Hematopoietic multipotent progenitor cell treated with erythropoietin and hydrocortisone succinate and interleukin-3 and kit ligand, for 6 days (in vitro differentiated cells): ENCODE measurements around the gene CTDSPL2.
A peak's percentile ranks its signal among the peaks of the same experiment; 100 is the strongest.
"Not testable (repeated sequence)": the region's sequence is repeated elsewhere in the genome, so short reads cannot be mapped to it uniquely, and the experiment has no call there.

Source experiments
- DNase-seq: peaks from one replicate; pipeline ENCODE4 v3.0.0-alpha.2; 2015

CTDSPL2 gene

DNA sequence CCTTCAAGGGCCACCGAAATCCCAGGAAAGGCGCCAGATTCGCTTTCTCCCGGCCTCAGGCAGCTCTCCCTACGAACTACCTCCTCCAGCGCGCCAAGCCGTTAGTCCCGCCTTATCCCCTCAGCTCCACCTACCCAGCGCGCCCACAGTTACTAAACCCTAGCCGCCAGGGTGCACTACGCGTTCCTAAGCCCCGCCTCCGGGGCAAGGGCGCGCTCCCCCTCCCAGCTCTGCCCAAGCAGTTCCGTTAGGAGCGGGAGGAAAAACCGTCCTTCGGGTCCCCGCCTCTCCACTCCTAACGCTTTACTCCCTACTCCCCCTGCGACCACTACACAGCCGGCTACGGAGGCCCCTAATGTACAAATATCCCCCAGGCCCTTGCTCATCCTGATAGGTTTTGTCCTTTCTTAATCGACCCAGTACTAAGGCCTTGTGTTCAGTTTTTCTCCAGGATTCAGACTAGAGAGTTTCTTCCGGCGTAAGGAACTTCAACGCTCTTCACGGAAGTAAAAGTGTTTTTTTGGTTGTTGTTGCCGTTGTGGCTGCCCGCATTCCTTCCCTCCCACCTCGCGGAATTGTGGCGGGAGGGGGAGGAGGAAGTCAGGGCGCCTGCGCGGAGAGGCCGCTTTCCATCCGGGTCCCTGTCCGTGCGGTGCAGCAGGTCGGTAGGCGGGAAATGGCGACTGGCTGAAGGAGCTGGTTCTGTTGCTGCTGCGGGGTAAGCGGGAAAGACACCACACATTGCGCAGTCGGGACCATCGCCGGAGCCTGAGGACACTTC lies at the start of gene CTDSPL2:
CTDSPL2 (plus strand) TSS at position 655 of the 781 bp plus-strand sequence. CDS start 31,386 bp downstream, outside the sequence.
- peak; percentile 99 for DNase-seq

DNA sequence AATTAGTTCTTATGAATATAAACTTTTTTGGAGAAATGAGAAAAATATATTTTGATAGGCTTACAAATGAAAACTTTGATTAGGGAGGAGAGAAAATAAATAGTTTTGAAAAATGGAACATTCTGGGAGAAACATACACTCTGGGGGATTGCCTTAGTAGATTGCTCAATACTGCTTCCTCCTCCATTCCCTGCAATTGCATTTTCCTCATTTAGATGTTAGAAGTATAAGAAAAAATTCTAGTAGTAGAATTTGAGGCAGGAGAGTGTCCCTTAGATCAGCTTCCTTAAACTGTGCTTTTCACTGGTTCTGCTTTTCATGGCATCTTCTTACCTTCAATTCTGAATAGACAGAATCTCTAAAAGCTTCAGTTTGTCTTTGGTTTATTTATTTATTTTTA lies 46.2 kb upstream of the CTDSPL2 start:
- DNase-seq, result no peak

DNA sequence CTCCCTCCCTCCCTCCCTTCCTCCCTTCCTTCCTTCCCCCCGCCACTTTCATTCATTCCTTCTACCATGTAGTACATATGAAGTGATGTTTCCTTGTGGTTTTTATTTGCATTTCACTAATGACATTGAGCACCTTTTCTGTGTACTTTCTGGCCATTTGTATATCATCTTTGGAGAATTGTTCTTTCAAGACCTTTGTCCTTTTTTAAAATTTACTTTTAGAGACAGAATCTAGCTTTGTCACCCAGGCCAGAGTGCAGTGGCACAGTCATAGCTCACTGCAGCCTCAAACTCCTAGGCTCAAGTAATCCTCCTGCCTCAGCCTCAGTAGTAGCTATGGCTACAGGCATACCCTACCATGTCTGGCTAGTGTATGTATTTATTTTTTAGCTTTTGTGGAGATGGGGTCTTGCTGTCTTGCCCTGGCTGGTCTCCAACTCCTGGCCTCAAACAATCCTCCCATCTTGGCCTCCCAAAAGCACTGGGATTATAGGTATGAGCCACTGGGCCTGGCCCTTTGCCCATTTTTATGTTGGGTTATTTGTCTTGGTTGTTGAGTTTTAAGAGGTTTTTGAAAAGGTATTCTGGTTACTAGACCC lies 42.0 kb upstream of the CTDSPL2 start:
- DNase-seq, result no peak

DNA sequence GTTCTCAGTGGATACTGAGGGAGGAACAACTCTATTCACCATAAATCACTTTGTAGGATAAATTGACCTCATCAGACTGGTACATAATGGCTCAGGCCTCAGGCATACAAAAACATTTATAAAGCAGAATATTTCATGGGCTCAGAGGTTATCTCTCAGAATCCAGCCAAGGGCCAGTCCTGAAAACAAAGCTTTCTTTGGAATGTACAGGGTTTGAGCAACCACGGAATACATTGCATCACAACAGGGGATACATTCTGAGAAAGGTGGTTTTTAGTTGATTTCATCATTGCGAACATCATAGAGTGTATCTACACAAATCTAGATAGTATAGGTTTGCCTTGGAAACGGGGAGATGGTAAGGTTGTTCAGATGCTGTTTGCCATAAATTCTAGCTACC lies 33.4 kb upstream of the CTDSPL2 start:
- DNase-seq, result no peak

DNA sequence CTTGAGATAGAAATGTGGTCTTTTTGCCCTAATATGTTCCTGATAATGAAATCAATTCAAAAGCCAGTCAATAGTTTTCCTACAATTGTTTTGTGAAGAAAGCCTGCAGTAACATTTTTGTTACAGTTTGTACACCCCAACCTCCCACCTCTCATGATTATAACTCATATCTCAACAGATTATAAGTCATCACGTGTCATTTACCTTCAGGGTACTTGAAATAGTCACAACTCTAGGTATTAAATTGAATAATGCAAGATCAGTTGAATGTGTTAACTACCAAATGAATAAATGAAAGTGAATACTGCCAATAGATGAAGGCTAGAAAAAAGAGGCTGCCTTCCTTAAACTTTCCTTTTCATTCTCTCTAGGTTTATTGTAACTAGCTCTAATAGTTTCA lies 32.9 kb upstream of the CTDSPL2 start:
- no peak for DNase-seq

DNA sequence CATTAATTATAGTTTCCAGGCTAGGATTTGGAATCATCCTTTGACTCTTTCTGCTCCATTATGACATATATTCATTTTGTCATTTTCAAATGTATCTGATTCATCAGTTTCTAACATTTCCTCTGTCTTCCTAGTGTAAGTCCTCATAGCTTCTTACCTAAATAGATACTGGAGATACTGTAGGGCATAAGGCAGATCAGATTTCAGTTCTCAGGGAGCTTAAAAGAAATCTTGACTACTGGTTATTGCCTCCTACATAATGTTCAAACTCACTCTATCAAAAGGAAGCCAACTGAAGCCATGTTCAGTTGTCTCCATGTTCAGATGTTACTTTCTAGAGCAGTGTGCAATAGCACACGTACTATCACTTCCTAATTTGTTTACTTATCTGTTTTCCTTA lies 29.6 kb upstream of the CTDSPL2 start:
- DNase-seq, result no peak

DNA sequence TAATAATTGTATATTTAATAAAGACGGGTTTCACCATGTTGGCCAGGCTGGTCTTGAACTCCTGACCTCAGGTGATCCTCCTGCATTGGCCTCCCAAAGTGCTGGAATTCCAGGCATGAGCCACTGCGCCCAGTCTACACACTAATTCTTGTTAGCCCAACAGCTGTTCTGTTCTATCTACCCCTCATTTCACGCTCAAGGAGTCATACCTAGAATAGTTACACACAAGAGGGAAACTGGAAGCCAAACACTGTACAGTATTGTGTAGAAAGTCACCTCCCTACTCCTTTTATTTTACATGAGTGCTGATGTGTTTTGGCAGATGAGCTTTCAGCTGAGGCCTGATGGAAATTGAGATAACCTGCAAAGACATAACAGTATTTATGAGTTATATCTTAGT lies 13.4 kb upstream of the CTDSPL2 start:
- DNase-seq, result no peak

DNA sequence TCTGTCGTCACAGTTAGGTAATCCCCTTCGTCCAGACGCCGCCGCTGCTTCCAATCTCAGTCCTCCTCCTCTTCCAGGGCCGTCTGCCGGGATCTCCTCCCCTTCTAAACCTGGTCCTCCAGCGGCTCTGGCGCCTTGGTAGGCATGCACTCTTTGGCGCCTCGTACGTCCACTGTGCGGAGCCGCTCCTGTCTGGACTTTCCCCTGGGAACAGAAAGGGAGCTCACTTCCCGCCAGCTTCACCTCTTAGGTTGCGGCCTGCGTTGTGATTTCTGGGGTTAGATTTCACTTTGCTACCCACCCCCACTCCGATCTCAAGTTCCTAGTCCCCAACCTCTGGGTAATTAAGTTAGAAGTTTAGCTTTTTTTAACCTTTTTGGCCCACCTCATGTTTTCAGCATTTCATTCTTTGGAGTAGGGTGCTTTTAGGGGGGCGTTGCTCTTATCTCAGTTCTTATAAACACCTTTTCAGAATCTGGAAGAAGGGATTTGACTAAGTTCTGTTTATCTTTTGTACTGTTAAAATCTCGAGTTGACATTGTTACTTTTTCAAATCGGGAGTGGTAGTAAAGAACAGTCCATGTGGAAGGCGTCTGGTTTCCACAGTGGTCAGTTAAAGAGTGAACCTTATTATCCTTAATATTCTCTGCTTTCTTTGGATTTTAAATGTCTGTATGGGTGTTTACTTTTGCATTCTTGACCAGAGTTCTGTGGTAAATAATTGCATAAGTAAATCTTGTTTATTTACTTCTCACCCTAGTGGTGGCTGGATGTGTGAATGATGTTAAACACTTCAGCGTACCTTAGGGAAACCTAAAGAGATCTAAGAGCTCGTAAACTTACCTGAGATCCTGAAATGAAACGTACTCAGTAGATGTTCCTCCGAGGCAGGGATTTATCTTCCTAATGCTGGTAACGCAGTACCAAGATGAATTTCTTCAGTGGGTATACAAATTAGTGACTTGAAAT lies 611 bp downstream of the CTDSPL2 start:
- DNase-seq, result peak; percentile 39

DNA sequence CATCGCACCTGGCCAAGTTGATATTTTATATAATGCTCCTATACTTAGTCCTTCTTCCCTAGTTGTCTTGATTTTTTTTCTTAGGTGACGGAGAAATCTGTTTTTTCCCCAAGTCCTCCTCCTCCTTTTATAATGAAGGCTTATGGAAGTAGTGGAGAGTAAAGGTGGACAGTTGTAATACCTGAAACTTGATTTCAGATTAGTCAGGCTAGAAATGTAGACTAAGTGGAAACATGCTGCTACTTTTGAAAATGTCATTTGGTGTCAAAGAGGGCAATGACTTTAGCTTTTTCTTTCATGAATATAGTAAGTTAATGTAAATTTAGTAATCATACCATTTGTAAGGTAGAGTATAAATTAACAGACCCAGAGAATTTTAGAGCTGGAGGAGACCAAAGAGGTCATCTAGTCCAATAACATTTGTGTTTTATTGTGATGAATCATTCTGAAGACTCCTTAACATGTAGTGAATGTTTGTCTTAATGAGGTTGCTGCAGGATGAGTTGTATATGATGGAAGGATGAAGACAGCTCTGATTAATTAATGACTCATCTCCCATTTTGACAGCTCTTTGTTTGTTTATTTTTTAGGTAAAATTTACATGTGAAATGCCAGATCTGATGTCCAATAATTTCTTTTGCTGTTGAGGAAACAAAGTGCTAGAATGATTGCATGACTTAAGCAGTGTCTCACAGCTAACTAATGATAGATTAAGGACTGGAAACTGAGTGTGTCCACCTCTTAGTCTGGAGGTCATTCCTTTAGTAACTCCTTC lies 8.7 kb downstream of the CTDSPL2 start:
- DNase-seq, result no peak

DNA sequence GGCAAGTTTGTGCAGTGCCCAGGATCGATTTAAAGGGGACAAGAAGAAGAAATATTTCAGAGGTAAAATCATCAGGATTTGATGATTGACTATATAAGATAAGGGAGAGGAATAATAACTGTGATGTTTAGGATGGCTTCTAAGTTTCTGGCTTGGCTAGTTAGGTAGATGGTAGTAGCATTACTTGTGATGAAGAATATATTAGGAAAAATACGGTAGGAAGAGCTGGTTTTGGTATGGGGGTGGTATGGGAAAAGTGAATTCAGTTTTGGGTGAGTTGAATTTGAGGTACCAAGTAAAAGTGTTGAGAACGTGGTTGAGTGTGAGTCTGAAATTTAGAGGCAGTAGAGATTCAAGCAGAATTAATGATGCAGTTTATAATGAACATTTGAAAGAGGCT lies 11.0 kb downstream of the CTDSPL2 start:
- no peak for DNase-seq

DNA sequence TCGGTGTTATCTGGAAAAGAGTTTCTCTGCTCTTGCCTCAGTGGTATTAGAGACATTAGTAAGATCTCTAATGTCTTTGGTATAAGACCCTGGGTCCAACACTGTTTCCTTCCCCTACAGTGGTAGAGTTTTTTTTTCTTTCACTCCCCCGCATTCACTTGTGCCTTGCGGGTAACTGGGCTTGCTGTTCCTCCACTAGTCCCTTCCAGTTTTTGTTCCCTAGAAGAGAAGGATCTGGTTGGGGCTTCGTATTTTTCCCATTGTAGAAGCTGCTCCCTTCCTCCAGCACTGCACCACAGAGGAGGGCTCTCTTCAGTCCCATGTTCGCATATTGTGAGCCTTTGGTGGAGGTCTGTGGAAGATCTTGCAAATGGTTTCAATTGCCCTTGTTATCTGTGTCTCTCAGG lies 13.7 kb downstream of the CTDSPL2 start:
- DNase-seq, result peak; percentile 40

DNA sequence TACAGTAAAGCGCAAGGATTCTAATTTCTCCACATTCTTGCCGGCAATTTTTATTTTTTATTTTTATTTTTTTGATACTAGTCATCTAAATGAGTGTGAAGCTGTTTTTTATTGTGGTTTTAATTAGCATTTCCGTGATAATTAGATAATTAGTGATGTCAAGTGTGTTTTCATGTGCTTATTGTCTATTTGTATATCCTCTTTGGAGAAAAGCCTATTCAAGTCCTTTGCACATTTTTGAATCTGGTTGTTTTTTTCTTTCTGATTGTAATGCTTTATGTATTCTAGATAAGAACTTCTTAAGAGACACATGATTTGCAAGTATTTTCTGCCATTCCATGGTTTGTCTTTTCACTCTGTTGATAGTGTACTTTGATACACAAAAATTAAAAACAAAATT lies 16.1 kb downstream of the CTDSPL2 start:
- DNase-seq, result no peak

DNA sequence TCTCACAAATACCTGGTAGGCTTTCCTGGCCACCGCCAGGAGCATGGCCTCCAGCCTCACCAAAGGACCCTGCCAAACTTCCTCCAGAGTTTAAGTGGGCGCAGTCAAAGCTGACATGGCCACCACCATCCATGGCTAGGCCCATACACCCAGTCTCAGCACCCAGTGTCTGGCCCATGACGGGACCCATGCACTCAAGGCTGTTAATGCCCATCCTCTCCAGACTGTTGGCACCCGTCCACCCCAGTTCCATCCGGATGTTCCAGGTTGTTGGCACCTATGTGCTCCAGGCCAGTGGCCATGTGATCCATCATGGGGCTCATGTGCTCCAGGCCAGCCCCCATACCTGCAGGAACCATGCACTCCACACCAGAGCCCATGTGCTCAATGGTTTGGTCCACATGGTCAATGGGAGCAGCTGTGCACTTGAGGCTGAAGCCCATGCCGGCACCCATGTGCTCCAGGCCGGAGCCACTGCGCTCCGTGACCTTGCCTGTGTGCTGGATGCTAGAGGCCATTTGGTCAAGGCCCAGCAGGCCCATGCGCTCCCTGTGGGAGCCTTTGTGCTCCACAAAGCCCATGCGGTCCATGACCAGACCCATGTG lies 20.4 kb downstream of the CTDSPL2 start:
- no peak for DNase-seq

DNA sequence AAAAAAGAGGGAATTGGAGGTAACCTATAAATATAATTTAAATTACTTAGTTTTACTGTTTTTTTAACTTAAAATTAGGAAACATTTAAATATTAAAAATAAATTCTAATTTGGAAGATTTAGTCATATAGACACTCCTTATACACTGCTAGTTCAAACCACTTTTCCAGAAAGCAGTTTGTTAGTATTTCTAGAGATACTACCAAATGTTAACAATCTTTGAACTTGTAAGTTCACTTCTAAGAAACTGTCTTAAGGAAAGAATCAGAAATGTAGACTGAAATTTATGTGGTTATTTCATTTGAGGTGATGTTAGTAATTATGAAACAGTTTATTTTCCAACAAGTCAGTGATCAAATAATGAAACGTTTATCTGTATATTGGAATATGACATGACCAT lies 22.7 kb downstream of the CTDSPL2 start:
- no peak for DNase-seq

DNA sequence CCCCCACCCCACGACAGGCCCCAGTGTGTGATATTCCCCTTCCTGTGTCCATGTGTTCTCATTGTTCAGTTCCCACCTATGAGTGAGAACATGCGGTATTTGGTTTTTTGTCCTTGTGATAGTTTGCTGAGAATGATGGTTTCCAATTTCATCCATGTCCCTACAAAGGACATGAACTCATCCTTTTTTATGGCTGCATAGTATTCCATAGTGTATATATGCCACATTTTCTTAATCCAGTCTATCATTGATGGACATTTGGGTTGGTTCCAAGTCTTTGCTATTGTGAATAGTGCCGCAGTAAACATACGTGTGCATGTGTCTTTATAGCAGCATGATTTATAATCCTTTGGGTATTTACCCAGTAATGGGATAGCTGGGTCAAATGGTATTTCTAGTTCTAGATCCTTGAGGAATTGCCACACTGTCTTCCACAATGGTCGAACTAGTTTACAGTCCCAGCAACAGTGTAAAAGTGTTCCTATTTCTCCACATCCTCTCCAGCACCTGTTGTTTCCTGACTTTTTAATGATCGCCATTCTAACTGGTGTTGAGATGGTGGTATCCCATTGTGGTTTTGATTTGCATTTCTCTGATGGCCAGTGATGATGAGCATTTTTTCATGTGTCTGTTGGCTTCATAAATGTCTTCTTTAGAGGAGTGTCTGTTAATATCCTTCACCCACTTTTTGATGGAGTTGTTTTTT lies 26.3 kb downstream of the CTDSPL2 start:
- not testable (repeated sequence) for DNase-seq

DNA sequence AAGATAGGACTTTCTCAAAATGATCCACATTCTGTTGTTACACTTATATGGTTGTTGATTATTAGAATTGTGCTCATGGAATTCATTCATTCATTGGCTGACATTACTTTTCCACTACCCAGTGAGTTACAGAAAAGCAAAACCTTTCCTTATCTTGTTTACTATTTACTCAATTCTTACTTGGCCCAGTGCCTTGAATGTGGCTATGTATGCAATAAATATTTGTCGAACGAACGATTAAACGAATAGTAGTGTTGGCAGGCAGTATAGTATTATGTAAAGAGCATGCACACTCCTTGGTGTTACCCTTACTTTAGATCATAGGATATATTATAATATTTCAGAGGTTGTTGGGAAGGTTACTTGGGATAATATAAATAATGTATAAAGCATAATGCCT lies 31.0 kb downstream of the CTDSPL2 start:
- DNase-seq, result no peak

DNA sequence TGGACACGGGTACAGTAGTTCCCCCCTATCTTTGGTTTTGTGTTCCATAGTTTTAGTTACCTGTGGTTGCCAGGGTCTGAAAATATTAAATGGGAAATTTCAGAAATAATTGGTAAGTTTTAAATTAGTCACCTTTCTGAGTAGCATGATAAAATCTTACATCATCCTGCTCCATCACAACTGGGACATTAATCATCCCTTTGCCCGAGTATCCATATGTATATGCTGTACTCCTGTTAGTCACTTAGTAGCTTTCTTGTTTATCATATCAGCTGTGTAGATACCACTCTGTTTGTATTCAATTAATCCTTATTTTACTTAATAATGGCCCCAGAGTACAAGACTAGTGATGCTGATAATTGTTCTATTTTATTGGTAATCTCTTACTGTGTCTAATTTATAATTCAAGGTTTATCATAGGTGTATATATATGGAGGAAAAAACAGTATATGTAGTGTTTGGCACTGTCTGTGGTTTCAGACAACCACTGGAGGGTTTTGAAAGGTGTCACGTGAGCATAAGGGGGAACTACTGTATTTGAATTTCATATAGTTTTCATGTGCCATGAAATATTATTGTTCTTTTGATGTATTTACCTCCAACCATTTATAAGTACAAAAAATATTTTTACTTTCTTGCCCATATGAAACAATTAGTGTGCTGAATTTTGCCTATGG lies 41.4 kb downstream of the CTDSPL2 start:
- DNase-seq, result no peak

DNA sequence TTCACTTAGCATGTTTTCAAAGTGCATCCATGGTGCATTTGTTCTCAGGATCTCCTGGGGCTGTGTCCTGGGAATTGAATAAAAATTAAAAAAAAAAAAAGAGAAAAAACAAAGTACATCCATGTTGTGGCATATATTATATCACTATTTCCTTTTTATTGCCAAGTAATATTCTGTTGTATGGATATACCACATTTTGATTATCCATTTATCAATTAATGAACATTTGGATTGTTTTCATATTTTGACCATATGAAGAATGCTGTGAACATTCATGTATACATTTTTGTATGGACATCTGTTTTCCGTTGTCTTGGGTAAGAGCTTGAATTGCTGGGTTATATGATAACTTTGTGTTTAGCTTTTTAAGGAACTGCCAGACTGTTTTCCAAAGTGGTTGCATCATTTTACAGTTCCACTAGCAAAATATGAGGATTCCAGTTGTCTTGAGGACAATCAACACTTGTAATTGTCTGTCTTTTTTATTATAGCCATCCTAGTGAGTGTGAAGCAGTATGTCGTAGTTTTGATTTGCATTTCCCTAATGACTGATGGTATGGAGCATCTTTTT lies 44.5 kb downstream of the CTDSPL2 start:
- DNase-seq, result no peak

DNA sequence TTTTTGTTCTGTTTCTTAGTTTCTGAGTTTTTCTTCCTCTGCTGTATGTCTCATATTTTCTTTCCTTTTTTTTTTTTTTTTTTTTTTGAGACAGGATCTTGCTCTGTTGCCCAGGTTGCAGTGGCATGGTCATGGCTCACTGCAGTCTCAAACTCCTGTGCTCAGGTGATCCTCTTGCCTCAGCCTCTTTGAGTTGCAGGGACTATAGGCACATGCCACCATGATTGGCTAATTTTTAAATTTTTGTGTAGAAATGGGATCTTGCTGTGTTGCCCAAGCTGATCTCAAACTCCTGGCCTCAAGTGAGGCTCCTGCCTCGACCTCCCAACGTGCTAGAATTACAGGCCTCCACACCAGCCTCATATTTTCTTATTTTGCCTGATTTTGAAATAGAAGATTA lies 51.9 kb downstream of the CTDSPL2 start:
- no peak for DNase-seq

DNA sequence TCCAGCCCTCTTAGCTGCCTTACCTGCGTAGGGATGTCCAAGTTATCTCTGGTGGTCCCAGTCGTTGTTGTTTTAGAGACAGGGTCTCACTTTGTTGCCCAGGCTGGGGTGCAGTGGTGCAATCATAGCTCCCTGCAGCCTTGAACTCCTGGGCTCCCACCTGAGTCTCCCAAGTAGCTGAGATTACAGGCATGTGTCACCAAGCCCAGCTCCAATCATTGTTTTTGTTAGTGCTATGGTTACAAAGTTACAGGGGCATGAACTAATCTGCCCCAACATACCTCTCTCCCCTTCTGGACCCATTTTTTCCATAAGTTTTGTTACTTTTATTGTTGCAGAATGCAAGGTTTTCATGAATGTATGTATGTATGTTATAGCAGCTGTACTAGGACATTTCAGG lies 54.7 kb downstream of the CTDSPL2 start:
- DNase-seq, result no peak

DNA sequence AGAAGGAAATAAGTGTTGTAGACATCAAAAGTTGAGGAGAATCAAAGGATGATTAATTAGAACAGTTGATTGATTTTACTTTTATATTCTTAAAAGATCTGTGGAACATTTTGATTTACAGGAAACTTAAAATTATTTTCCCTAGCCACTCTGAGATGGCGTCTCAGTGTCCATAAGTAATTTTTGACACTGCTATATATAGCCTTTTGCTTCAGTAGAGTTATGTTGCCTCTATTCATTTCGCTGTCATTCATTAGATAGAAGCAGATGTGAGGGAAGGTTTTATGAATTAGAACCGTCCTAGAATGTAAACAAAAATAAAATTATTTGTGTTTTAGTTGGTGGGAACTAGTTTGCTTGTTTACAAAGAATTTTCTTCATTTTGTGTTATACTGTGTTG lies 58.5 kb downstream of the CTDSPL2 start:
- no peak for DNase-seq
